Measurements from ENCODE around the gene UGCG.
"Not testable (repeated sequence)": the region's sequence is repeated elsewhere in the genome, so short reads cannot be mapped to it uniquely, and the experiment has no call there.

UGCG gene

DNA sequence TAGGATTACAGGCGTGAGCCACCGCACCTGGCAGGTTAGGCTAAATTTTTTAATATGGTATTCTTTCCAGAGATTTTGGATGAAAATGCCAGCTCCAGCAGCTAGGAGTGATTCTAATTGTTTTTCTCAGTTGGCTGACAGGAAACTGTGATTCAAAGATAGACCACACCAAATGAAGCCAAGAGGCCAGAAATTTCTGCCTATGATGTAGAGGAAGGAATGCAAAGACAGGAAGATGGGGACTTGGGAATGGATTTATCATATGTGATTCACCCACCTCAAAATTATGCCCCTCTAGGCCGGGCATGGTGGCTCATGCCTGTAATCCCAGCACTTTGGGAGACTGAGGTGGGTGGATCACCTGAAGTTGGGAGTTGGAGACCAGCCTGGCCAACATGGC is 53.3 kb downstream of the UGCG start:
- DNase-seq (ENCODE audit: extremely low read depth in 1 of 2, low read depth in 1 of 2): no peak

DNA sequence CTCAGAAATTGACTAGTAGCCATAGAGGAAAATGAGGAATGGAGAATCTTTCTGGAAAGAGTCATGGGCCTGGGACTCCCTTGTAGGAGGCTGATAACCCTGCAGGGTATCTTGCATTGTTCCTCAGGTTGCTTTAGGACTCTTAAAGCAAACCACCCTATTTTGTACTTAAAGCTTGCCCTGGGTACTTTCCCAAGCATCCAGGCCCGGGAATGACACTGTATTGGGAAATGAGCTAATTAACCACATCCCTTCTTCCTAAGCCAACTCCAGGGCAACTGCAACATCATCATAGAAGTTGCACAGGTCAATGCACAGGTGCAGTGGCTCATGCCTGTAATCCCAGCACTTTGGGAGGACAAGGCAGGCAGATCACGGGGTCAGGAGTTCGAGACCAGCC is 55.9 kb downstream of the UGCG start:
- no peak for DNase-seq (ENCODE audit: extremely low read depth in 1 of 2, low read depth in 1 of 2)

DNA sequence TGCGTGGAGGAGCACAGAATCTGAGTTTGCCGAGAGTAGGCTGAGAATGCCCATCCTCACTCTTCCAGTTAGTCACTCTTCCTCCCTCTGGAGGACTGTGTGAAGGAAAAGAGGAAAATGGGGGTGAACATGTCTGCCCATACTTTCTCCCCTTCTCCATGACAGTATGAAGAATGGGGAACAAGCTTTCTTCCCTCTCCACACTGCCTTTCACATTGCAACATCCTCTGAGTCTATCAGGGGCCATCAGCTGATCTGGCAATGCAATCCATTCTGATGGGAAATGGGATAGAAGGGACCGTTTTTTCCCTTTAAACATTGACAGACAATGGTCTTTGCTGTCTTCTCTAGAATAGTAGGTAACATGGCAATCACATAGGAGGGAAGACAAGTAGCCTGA is 56.8 kb downstream of the UGCG start:
- DNase-seq (ENCODE audit: extremely low read depth in 1 of 2, low read depth in 1 of 2): no peak

DNA sequence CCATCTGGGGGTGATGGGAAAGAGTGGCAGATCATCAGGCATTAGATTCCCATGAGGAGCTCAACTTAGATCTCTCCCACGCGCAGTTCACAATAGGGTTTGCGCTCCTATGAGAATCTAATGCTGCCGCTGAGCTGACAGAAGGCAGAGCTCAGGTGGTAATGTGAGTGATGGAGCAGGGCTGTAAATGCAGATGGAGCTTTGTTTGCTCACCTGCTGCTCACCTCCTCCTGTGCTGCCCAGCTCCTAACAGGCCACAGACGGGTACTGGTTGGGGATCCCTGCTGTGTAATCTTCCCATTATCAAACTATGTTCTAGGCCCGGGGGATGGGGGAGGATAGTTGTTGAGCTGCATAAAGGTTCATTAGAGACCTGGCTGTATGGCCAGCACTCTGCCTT is 58.4 kb downstream of the UGCG start:
- no peak for DNase-seq (ENCODE audit: extremely low read depth in 1 of 2, low read depth in 1 of 2)

- no peak for DNase-seq (ENCODE audit: extremely low read depth in 1 of 2, low read depth in 1 of 2)
Observed at GRCh38 chr9:111957856-111958631, 61.4 kb downstream of the UGCG start.

- DNase-seq (ENCODE audit: extremely low read depth in 1 of 2, low read depth in 1 of 2): no peak
Observed at GRCh38 chr9:111959468-111960359, 63.1 kb downstream of the UGCG start.

- not testable (repeated sequence) for DNase-seq (ENCODE audit: extremely low read depth in 1 of 2, low read depth in 1 of 2)
Observed at GRCh38 chr9:111960485-111960884, 63.9 kb downstream of the UGCG start.

- no peak for DNase-seq (ENCODE audit: extremely low read depth in 1 of 2, low read depth in 1 of 2)
Observed at GRCh38 chr9:111961009-111961408, 64.4 kb downstream of the UGCG start.

- DNase-seq (ENCODE audit: extremely low read depth in 1 of 2, low read depth in 1 of 2): no peak
Observed at GRCh38 chr9:111961575-111961974, 65.0 kb downstream of the UGCG start.

GRCh38 chr9:111962021-111962420 is 65.4 kb downstream of the UGCG start:
- no peak for DNase-seq (ENCODE audit: extremely low read depth in 1 of 2, low read depth in 1 of 2)

DNA sequence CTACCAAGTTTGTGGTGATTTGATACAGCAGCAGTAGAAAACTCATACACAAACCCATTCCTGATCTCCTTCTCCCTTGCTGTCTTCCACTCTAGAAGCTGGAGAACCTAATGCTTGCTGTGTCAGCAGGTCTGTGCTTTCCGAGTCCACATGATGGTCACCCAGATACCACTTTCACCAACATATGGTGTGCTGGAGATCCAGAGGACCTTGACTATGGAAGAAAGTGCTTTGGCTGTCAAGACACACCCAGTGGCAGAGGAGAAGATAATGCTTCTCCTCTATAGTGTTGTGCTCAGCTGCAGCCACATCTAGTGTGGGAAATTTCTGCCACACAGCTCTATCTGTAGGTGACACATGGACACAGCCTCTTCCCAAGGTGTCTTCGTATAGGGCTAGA is 67.4 kb downstream of the UGCG start:
- DNase-seq (ENCODE audit: extremely low read depth in 1 of 2, low read depth in 1 of 2): no peak

DNA sequence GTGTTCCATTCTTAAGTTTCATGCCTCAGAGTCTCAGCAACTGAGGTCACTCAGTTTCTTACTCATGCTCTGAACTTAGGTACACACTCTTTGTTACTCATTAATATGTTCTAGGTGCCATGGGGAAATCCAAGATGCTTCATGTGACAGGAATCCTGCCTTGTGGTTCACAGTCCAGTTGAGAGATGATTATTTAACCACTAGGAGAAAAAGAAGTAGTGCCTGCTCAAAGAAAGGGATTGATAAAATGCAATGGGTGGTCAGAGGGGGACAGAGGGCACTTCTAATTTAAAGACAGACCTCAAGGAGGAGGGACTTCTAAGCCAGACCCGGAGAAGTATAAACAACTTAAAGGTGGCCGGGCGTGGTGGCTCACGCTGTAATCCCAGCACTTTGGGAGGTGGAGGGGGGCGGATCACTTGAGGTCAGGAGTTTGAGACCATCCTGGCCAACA is 69.0 kb downstream of the UGCG start:
- no peak for DNase-seq (ENCODE audit: extremely low read depth in 1 of 2, low read depth in 1 of 2)

GRCh38 chr9:111966124-111966723 is 69.6 kb downstream of the UGCG start:
- DNase-seq (ENCODE audit: extremely low read depth in 1 of 2, low read depth in 1 of 2): no peak

GRCh38 chr9:111966861-111967291 is 70.3 kb downstream of the UGCG start:
- DNase-seq (ENCODE audit: extremely low read depth in 1 of 2, low read depth in 1 of 2): no peak

- DNase-seq (ENCODE audit: extremely low read depth in 1 of 2, low read depth in 1 of 2): no peak
Observed at GRCh38 chr9:111967621-111968020, 71.0 kb downstream of the UGCG start.

- DNase-seq (ENCODE audit: extremely low read depth in 1 of 2, low read depth in 1 of 2): no peak
Observed at GRCh38 chr9:111969061-111969460, 72.4 kb downstream of the UGCG start.

- DNase-seq (ENCODE audit: extremely low read depth in 1 of 2, low read depth in 1 of 2): no peak
Observed at GRCh38 chr9:111969622-111970021, 73.0 kb downstream of the UGCG start.

DNA sequence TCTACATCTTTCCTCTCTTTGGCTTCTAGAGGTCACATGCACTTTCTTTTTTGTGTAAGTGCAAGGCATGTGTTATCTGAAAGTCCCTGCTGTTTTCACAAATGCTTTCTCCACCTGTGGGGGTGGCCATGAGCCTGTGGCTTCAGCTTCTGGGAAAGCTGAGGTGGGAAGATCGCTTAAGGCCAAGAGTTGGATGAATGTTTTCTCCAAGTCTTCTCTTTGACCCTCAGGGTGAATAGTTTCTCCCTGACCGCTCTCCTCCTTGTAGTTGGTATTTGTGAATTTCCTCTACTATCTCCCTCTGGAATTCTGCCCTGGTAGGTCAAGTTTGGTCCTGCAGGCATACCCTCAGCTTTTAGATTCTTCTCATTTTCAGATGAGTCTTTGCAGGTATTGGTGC is 74.2 kb downstream of the UGCG start:
- no peak for DNase-seq (ENCODE audit: extremely low read depth in 1 of 2, low read depth in 1 of 2)

GRCh38 chr9:111974092-111974681 is 77.6 kb downstream of the UGCG start:
- DNase-seq (ENCODE audit: extremely low read depth in 1 of 2, low read depth in 1 of 2): no peak

GRCh38 chr9:111975709-111976108 is 79.1 kb downstream of the UGCG start:
- no peak for DNase-seq (ENCODE audit: extremely low read depth in 1 of 2, low read depth in 1 of 2)

DNA sequence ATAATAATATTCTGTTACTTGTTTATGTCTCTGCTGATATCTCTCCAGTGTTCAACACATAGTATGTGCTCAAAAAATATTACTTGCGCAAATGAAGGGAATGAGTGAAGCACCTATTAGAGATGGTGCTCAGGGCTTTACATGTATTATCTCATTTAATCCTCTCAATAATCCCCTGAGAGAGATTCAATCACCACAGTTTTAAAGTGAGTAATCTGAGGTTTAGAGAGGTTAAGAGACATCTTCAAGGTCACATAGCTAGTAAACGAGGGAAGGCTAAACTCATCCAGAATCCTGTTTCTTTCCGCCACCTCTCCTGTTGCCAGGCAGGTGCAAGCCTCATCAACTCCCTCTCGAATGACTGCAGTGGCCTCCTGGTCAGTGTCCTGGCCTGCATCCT is 82.0 kb downstream of the UGCG start:
- DNase-seq (ENCODE audit: extremely low read depth in 1 of 2, low read depth in 1 of 2): no peak
